C4-2B (cell line): ENCODE measurements around the gene MRPS30.
"Not testable (repeated sequence)": the region's sequence is repeated elsewhere in the genome, so short reads cannot be mapped to it uniquely, and the experiment has no call there.

Source experiments
- CTCF ChIP-seq: fragments of 450-650 bp; conservative IDR thresholded peaks from 2 replicates; pipeline ENCODE4 v1.5.1; 2017; ENCODE audit warnings: mild to moderate bottlenecking
- ZFX ChIP-seq: fragments of 450-650 bp; IDR thresholded peaks from 2 replicates; pipeline ENCODE4 v1.6.1; 2017

- TF ChIP-seq CTCF, ZFX: not testable (repeated sequence)
Measured at GRCh38 chr5:44792031-44792673, 16.6 kb upstream of the MRPS30 start.
